Spleen (tissue), 11 donors: ENCODE measurements around the gene TMEM174. TPM values are rescaled to one million over a fixed set of nuclear protein-coding genes. Genes with fewer than 3 reads are reported as not detected.

Source experiments
- DNase-seq: peaks from one replicate; pipeline ENCODE4 v3.0.0-alpha.2; 2020
- H3K27ac ChIP-seq, 8 donors: fragments of 200-600 bp; sonication (generic) in 7 of 8; 1 replicate in 4 of 8; 2 replicates in 4 of 8; pipeline versions ENCODE4 v1.5.0 to v1.8.0; 2016 to 2021; ENCODE audit warnings: inconsistent platforms in 4 of 8, mild to moderate bottlenecking in 4 of 8, moderate library complexity in 1 of 8
- H3K27me3 ChIP-seq, 7 donors: fragments of 200-600 bp; sonication (generic) in 6 of 7; replicated peaks in 1 of 7; 1 replicate in 4 of 7; 2 replicates in 3 of 7; pipeline versions ENCODE4 v1.5.0 to v1.8.0; 2016 to 2021; ENCODE audit warnings: inconsistent platforms in 3 of 7, mild to moderate bottlenecking in 1 of 7
- H3K36me3 ChIP-seq, 6 donors: fragments of 200-600 bp; sonication (generic) in 5 of 6; 1 replicate in 4 of 6; 2 replicates in 2 of 6; pipeline versions ENCODE4 v1.5.0 to v1.8.0; 2016 to 2021; ENCODE audit warnings: inconsistent platforms in 2 of 6
- H3K4me1 ChIP-seq, 6 donors: fragments of 200-600 bp; sonication (generic) in 5 of 6; 1 replicate in 3 of 6; 2 replicates in 3 of 6; pipeline versions ENCODE4 v1.5.0 to v1.8.0; 2016 to 2021; ENCODE audit warnings: inconsistent platforms in 3 of 6
- H3K4me3 ChIP-seq, 8 donors: fragments of 200-600 bp; sonication (generic) in 7 of 8; 1 replicate in 4 of 8; 2 replicates in 4 of 8; pipeline versions ENCODE4 v1.5.0 to v1.8.0; 2016 to 2021; ENCODE audit warnings: inconsistent platforms in 4 of 8, mild to moderate bottlenecking in 4 of 8, moderate library complexity in 2 of 8
- H3K9me3 ChIP-seq, 8 donors: fragments of 200-600 bp; sonication (generic) in 7 of 8; 1 replicate in 4 of 8; 2 replicates in 4 of 8; pipeline versions ENCODE4 v1.5.0 to v1.8.0; 2016 to 2021; ENCODE audit warnings: inconsistent platforms in 4 of 8
- CTCF ChIP-seq, 11 experiments: fragments of 200-600 bp in 7 of 11; fragments of 450-650 bp in 4 of 11; sonication (generic) in 4 of 11; IDR thresholded peaks in 8 of 11; conservative IDR thresholded peaks in 3 of 11; 1 replicate in 7 of 11; 2 replicates in 4 of 11; pipeline versions ENCODE4 v1.4.0 to v1.8.0; 2016 to 2021; ENCODE audit warnings: antibody characterized with exemption in 11 of 11, inconsistent platforms in 4 of 11, mild to moderate bottlenecking in 1 of 11
- POLR2A ChIP-seq, 3 donors: fragments of 450-650 bp; IDR thresholded peaks; one replicate each; pipeline ENCODE4 v1.5.1; 2017; ENCODE audit warnings: antibody characterized with exemption in 3 of 3, mild to moderate bottlenecking in 1 of 3
- POLR2AphosphoS5 ChIP-seq, 3 donors: sonication (generic); formaldehyde crosslinking; IDR thresholded peaks; one replicate each; pipeline ENCODE4 v1.5.1; 2017; ENCODE audit warnings: antibody characterized with exemption in 3 of 3
- WGBS, 5 donors: extraction: QIAGEN DNeasy Blood & Tissue Kit in 3 of 5; methylation state at CpG; one replicate each; pipeline versions ENCODE4 v1.1.5 to v1.1.7; 2013 to 2018; 5-methylcytosine and 5-hydroxymethylcytosine counted together
- intact Hi-C: fragments of 100-400 bp; cut with DNase I; formaldehyde crosslinking; loops from one replicate; pipeline ENCODE4 v1.15.0; 2023; ENCODE audit warnings: low total_unique reads
- polyA plus RNA-seq, 3 donors: library from polyadenylated mRNA; stranded (reverse); fragments of 200-250 nt; gene quantifications; one replicate each; pipeline ENCODE4 v1.2.1, GENCODE V29; 2013
- total RNA-seq, 7 donors: library from RNA; depleted of rRNA in 3 of 7; stranded (reverse); fragments of >200 nt in 3 of 7; fragmentation: NEBNext Ultra II Directional in 4 of 7; extraction: Animal tissue kit (Norgen Biotek cat#: 25700) in 4 of 7; gene quantifications; one replicate each; pipeline versions ENCODE4 v1.1.0 to v1.2.1, GENCODE V29; 2016 to 2021
- donor health status: healthy with polysubstance abuse.
- donor health status: DM: no; HTN: no; CAD: no; lungs with moderate emphysema.
- donor health status: DM: no; HTN: no; CAD: no.
- donor health status: Bipolar disorder and iron deficiency.
- donor health status: healthy.
- donor health status: DM: no; HTN: no; CAD: no.
- donor health status: DM: yes; HTN: yes; CAD: no.

Gene TMEM174
- total and polyA plus RNA-seq, 10 donors = not detected

- DNase-seq = no peak
- no peaks in the 10 kb centered on the region for H3K9me3 ChIP-seq
- intact Hi-C loops = no loop called here
- WGBS, 5 donors = 77 to 86% (median 79%) methylated on average over 6 of the region's 6 CpGs
- H3K4me1 ChIP-seq = peaks cover 0 to 16% (median 3%) of the 10 kb centered on the region in 6 donors
- no peaks in the 10 kb centered on the region for H3K36me3 ChIP-seq
- no peak overlapping the region for H3K4me3 ChIP-seq
- no peak overlapping the region for H3K27ac ChIP-seq
- TF ChIP-seq CTCF (IDR thresholded peaks at IDR 0.05 in 8 of 11, conservative IDR thresholded peaks at IDR 0.05 in 3 of 11) (no peak), POLR2AphosphoS5 (IDR thresholded peaks at IDR 0.05) (no peak), POLR2A (IDR thresholded peaks at IDR 0.05) (no peak)
- peaks cover 0 to 84% (median 5%) of the 10 kb centered on the region in 7 donors for H3K27me3 ChIP-seq
Measured at GRCh38 chr5:73157414-73158303, 15.3 kb upstream of the TMEM174 start.

GRCh38 chr5:73158313-73158712, 14.7 kb upstream of the TMEM174 start:
- intact Hi-C loops = no loop called here
- H3K27me3 ChIP-seq = peaks cover 0 to 86% (median 5%) of the 10 kb centered on the region in 7 donors
- no peak for DNase-seq
- TF ChIP-seq POLR2A (IDR thresholded peaks at IDR 0.05) (no peak), CTCF (IDR thresholded peaks at IDR 0.05 in 8 of 11, conservative IDR thresholded peaks at IDR 0.05 in 3 of 11) (no peak), POLR2AphosphoS5 (IDR thresholded peaks at IDR 0.05) (no peak)
- WGBS, 5 donors = 74 to 95% (median 85%) methylated on average over 4 of the region's 4 CpGs
- H3K9me3 ChIP-seq = no peaks in the 10 kb centered on the region
- H3K36me3 ChIP-seq = no peaks in the 10 kb centered on the region
- H3K27ac ChIP-seq = no peak overlapping the region
- H3K4me3 ChIP-seq = no peak overlapping the region
- H3K4me1 ChIP-seq = peaks cover 0 to 16% (median 3%) of the 10 kb centered on the region in 6 donors

GRCh38 chr5:73160239-73160671, 12.7 kb upstream of the TMEM174 start:
- H3K9me3 ChIP-seq = no peaks in the 10 kb centered on the region
- 16 to 35% (median 24%) methylated on average over 4 of the region's 4 CpGs for WGBS, 5 donors
- TF ChIP-seq CTCF (IDR thresholded peaks at IDR 0.05 in 8 of 11, conservative IDR thresholded peaks at IDR 0.05 in 3 of 11) (no peak), POLR2A (IDR thresholded peaks at IDR 0.05) (no peak), POLR2AphosphoS5 (IDR thresholded peaks at IDR 0.05) (no peak)
- no peak for DNase-seq
- no peak overlapping the region for H3K27ac ChIP-seq
- peaks cover 0 to 16% (median 3%) of the 10 kb centered on the region in 6 donors for H3K4me1 ChIP-seq
- H3K4me3 ChIP-seq = no peak overlapping the region
- H3K36me3 ChIP-seq = no peaks in the 10 kb centered on the region
- intact Hi-C loops = no loop called here
- H3K27me3 ChIP-seq = peaks cover 0 to 91% (median 12%) of the 10 kb centered on the region in 7 donors

- DNase-seq = no peak
- TF ChIP-seq POLR2A (IDR thresholded peaks at IDR 0.05) (no peak), CTCF (IDR thresholded peaks at IDR 0.05 in 8 of 11, conservative IDR thresholded peaks at IDR 0.05 in 3 of 11) (peak in 9 of 11 experiments; percentile 19 to 65 (median 46)), POLR2AphosphoS5 (IDR thresholded peaks at IDR 0.05) (no peak)
- H3K27me3 ChIP-seq = peaks cover 0 to 94% (median 0%) of the 10 kb centered on the region in 7 donors
Measured at GRCh38 chr5:73170522-73170921, 2.5 kb upstream of the TMEM174 start.

More at GRCh38 chr5:73170522-73170921, 2.5 kb upstream of the TMEM174 start:
- Histone ChIP-seq H3K36me3 (no peaks in the 10 kb centered on the region), H3K27ac (no peak overlapping the region), H3K4me1 (peaks cover 0 to 4% (median 0%) of the 10 kb centered on the region in 6 donors), H3K4me3 (no peak overlapping the region), H3K9me3 (peaks cover 0 to 7% (median 0%) of the 10 kb centered on the region in 8 donors)
- intact Hi-C loops = no loop called here
